ACC112 (cell line): ENCODE results near the gene MAD2L1.
"Not testable (repeated sequence)": the region's sequence is repeated elsewhere in the genome, so short reads cannot be mapped to it uniquely, and the experiment has no call there.

Experiments
- H2AFZ ChIP-seq: fragments of 200-600 bp; sonication (generic); one replicate; pipeline ENCODE4 v1.6.0; 2017; ENCODE audit warnings: antibody characterized with exemption, low read length; ENCODE audit not compliant: unreplicated experiment
- H3K27ac ChIP-seq: fragments of 200-600 bp; sonication (generic); 2 replicates; pipeline ENCODE4 v1.5.1; 2014; ENCODE audit warnings: low read depth, mild to moderate bottlenecking, antibody characterized with exemption, low read length, moderate library complexity
- H3K27me3 ChIP-seq: fragments of 200-600 bp; sonication (generic); 2 replicates; pipeline ENCODE4 v1.6.1; 2014; ENCODE audit warnings: mild to moderate bottlenecking, antibody characterized with exemption, low read length, moderate library complexity, mixed read lengths; ENCODE audit not compliant: insufficient read depth
- H3K36me3 ChIP-seq: fragments of 200-600 bp; sonication (generic); 2 replicates; pipeline ENCODE4 v1.6.1; 2016; ENCODE audit warnings: mild to moderate bottlenecking, antibody characterized with exemption, low read length, moderate library complexity, mixed read lengths; ENCODE audit not compliant: insufficient read depth
- H3K4me1 ChIP-seq: fragments of 200-600 bp; sonication (generic); one replicate; pipeline ENCODE4 v1.6.1; 2016; ENCODE audit warnings: low read length, mixed read lengths; ENCODE audit not compliant: insufficient read depth, unreplicated experiment, control insufficient read depth
- H3K4me3 ChIP-seq: fragments of 200-600 bp; sonication (generic); 2 replicates; pipeline ENCODE4 v1.5.1; 2014; ENCODE audit warnings: mild to moderate bottlenecking, low read depth, low read length
- H3K79me2 ChIP-seq: fragments of 200-600 bp; sonication (generic); one replicate; pipeline ENCODE4 v1.6.0; 2016; ENCODE audit warnings: low read length; ENCODE audit not compliant: control insufficient read depth, unreplicated experiment, insufficient read depth

Gene MAD2L1

GRCh38 chr4:120066517-120067340 lies at the start of gene MAD2L1:
TSS of gene MAD2L1 (minus strand) at chr4:120066848. CDS start at chr4:120066734, 114 bp downstream.
- Histone ChIP-seq H3K36me3 (no peaks in the 10 kb centered on the region), H3K27ac (peak within 1 kb of the TSS; percentile 90), H3K4me1 (peaks cover 67% of the 10 kb centered on the region), H3K79me2 (peaks cover 68% of the 10 kb centered on the region), H3K27me3 (no peaks in the 10 kb centered on the region), H3K4me3 (peak within 1 kb of the TSS; percentile 88), H2AFZ (peak within 1 kb of the TSS; percentile 79)

DNA sequence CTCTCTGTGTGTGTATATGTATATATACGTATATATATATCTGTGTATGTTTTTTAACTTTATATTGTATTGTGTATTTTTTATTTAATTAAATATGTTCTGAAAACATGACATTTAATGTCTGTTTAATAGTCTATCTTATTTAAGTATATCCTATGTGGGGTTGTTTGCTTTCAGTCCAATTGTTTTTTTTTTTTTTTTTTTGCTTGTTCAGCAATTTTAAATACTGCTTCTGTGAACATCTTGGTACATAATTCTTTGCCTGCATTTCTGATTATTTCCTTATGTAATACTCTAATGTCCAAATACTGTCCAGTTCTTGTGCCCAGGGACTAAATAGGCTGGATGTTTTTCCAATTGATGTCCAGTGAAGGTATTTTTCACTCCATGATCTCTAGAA lies 45.1 kb upstream of the MAD2L1 start:
- Histone ChIP-seq H3K79me2 (no peaks in the 10 kb centered on the region), H2AFZ (no peak overlapping the region), H3K4me1 (no peaks in the 10 kb centered on the region), H3K27me3 (no peaks in the 10 kb centered on the region), H3K36me3 (no peaks in the 10 kb centered on the region), H3K4me3 (no peak overlapping the region), H3K27ac (no peak overlapping the region)

- Histone ChIP-seq H3K4me3 (no peak overlapping the region), H3K27ac (no peak overlapping the region), H3K4me1 (no peaks in the 10 kb centered on the region), H2AFZ (no peak overlapping the region), H3K36me3 (no peaks in the 10 kb centered on the region), H3K79me2 (no peaks in the 10 kb centered on the region), H3K27me3 (no peaks in the 10 kb centered on the region)
Measured at GRCh38 chr4:120109406-120109805, 42.8 kb upstream of the MAD2L1 start.

DNA sequence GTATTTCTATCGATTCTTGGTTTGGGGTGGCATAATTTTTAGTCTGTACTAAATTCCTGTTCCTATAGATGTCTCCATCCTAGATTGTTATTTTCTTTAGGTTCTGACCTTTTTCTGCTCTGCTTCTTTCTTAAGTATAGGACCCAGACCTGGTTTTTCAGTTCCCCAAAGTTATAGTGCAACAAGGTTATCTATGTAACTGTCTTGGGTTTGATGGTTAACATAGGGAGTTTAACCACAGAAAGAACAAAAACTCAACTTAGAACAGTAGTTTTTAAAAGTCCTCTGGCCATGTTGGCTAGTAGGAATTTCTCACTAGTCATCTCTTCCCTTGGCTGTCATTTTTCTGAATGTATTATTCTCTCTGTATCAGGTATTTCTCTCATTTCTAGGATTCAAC lies 38.8 kb upstream of the MAD2L1 start:
- H3K27me3 ChIP-seq: no peaks in the 10 kb centered on the region
- H2AFZ ChIP-seq: no peak overlapping the region

DNA sequence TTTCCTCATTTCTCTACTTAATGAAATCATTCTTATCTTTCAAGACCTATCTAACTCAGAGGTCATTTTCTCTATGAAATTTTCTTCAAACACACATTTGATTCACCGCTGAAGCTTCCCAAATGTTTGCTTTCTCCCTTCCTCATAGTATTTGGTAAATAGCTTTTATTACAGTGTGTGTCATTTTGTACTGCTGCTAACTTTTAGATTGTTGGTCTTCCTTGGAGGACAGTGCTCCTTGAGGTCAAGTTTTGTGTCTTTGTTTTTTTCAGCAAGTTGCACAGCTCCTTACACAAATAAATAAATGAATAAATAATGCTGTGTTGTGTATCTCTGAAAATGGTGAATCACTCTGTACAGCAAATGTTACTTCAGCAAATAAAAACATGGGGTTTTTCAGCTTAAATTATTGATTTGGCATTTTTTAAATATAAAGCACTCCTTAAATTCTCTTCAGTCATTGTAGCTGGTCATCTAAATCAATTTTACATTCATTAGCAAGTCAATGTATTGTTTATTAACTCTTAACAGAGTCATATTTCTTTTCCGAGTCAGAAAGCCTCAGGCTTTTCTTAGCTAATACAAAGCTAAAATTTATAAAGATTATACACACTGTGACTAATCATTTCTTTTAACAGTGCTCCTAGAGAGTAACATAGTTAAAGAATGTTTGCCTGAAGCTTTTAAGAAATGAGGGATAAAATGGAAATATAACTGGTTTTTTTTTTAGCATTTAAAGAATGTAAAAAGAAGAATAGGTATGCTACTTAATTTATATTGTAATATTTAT lies 30.1 kb upstream of the MAD2L1 start:
- Histone ChIP-seq H2AFZ (no peak overlapping the region), H3K4me3 (no peak overlapping the region), H3K27ac (no peak overlapping the region), H3K79me2 (no peaks in the 10 kb centered on the region), H3K36me3 (no peaks in the 10 kb centered on the region), H3K4me1 (no peaks in the 10 kb centered on the region), H3K27me3 (no peaks in the 10 kb centered on the region)

More for the DNA sequence above, 38.8 kb upstream of the MAD2L1 start:
- Histone ChIP-seq H3K36me3 (no peaks in the 10 kb centered on the region), H3K4me3 (no peak overlapping the region), H3K79me2 (no peaks in the 10 kb centered on the region), H3K4me1 (no peaks in the 10 kb centered on the region), H3K27ac (no peak overlapping the region)

DNA sequence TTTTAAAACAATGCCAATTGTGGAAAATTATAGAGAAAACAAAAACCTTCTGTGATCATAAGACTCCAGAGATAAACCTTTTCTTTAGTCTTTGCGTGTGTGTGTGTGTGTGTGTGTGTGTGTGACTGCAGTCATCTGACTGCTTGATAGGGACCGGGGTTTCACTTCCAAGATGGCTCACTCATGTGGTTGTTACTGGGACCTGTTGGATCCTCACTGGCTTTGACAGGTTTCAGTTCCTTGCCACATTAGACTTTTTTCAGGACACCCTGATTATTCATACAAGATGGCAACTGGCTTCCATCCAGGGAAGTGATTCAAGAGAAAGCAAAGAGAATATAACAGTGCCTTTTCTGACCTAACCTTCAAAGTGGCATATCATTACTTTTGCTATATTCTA lies 21.9 kb upstream of the MAD2L1 start:
- Histone ChIP-seq H3K4me3 (no peak overlapping the region), H2AFZ (no peak overlapping the region), H3K36me3 (no peaks in the 10 kb centered on the region), H3K27ac (no peak overlapping the region), H3K27me3 (no peaks in the 10 kb centered on the region), H3K79me2 (no peaks in the 10 kb centered on the region), H3K4me1 (peaks cover 8% of the 10 kb centered on the region)

GRCh38 chr4:120088066-120088465 lies 21.4 kb upstream of the MAD2L1 start:
- not testable (repeated sequence) for H3K79me2 ChIP-seq, H3K27me3 ChIP-seq

GRCh38 chr4:120085705-120086104 lies 19.1 kb upstream of the MAD2L1 start:
- Histone ChIP-seq H3K36me3 (no peaks in the 10 kb centered on the region), H3K27me3 (no peaks in the 10 kb centered on the region), H3K4me1 (peaks cover 8% of the 10 kb centered on the region), H2AFZ (no peak overlapping the region), H3K4me3 (no peak overlapping the region), H3K27ac (no peak overlapping the region), H3K79me2 (no peaks in the 10 kb centered on the region)

More at GRCh38 chr4:120088066-120088465, 21.4 kb upstream of the MAD2L1 start:
- not testable (repeated sequence) for H2AFZ ChIP-seq, H3K36me3 ChIP-seq, H3K27ac ChIP-seq, H3K4me3 ChIP-seq, H3K4me1 ChIP-seq

- no peak overlapping the region for H3K27ac ChIP-seq
- no peaks in the 10 kb centered on the region for H3K36me3 ChIP-seq
- no peaks in the 10 kb centered on the region for H3K27me3 ChIP-seq
- no peak overlapping the region for H2AFZ ChIP-seq
- H3K79me2 ChIP-seq: no peaks in the 10 kb centered on the region
- no peak overlapping the region for H3K4me3 ChIP-seq
- H3K4me1 ChIP-seq: peaks cover 8% of the 10 kb centered on the region
Measured at GRCh38 chr4:120084327-120084726, 17.7 kb upstream of the MAD2L1 start.

- H3K79me2 ChIP-seq: no peaks in the 10 kb centered on the region
- peaks cover 12% of the 10 kb centered on the region for H3K4me1 ChIP-seq
- no peaks in the 10 kb centered on the region for H3K36me3 ChIP-seq
- H3K4me3 ChIP-seq: no peak overlapping the region
- H3K27me3 ChIP-seq: no peaks in the 10 kb centered on the region
- no peak overlapping the region for H3K27ac ChIP-seq
- no peak overlapping the region for H2AFZ ChIP-seq
Measured at GRCh38 chr4:120083152-120083551, 16.5 kb upstream of the MAD2L1 start.

- no peak overlapping the region for H2AFZ ChIP-seq
- H3K27me3 ChIP-seq: no peaks in the 10 kb centered on the region
- H3K27ac ChIP-seq: no peak overlapping the region
- no peak overlapping the region for H3K4me3 ChIP-seq
- H3K36me3 ChIP-seq: no peaks in the 10 kb centered on the region
- H3K79me2 ChIP-seq: no peaks in the 10 kb centered on the region
- H3K4me1 ChIP-seq: peaks cover 16% of the 10 kb centered on the region
Measured at GRCh38 chr4:120082251-120082650, 15.6 kb upstream of the MAD2L1 start.
